MM.1S (cell line): ENCODE data around the gene GPR179.

ENCODE experiments used
- DNase-seq: peaks from one replicate; pipeline ENCODE4 v3.0.0-alpha.2; 2015
- H2AFZ ChIP-seq: fragments of 300-600 bp; sonication (generic); 2 replicates; pipeline ENCODE4 v1.6.0; 2016; ENCODE audit warnings: antibody characterized with exemption, low read length
- H3F3A ChIP-seq: fragments of 300-600 bp; sonication (generic); 2 replicates; pipeline ENCODE4 v1.6.1; 2016; ENCODE audit warnings: mild to moderate bottlenecking, antibody characterized with exemption, low read length, moderate library complexity, mixed read lengths; ENCODE audit not compliant: insufficient read depth
- H3K27ac ChIP-seq: fragments of 300-600 bp; sonication (generic); 2 replicates; pipeline ENCODE4 v1.5.1; 2016; ENCODE audit warnings: mild to moderate bottlenecking, low read length
- H3K27me3 ChIP-seq: fragments of 300-600 bp; sonication (generic); replicated peaks from 2 replicates; pipeline ENCODE4 v1.6.0; 2016; ENCODE audit warnings: low read length; ENCODE audit not compliant: insufficient read depth
- H3K36me3 ChIP-seq: fragments of 300-600 bp; sonication (generic); replicated peaks from 2 replicates; pipeline ENCODE4 v1.6.1; 2016; ENCODE audit warnings: mild to moderate bottlenecking, low read length, mixed read lengths; ENCODE audit not compliant: insufficient read depth
- H3K4me1 ChIP-seq: fragments of 300-600 bp; sonication (generic); 2 replicates; pipeline ENCODE4 v1.6.1; 2016; ENCODE audit warnings: low read length, mixed read lengths
- H3K4me2 ChIP-seq: fragments of 300-600 bp; sonication (generic); 2 replicates; pipeline ENCODE4 v1.6.0; 2016; ENCODE audit warnings: low read depth, low read length
- H3K4me3 ChIP-seq: fragments of 300-600 bp; sonication (generic); 2 replicates; pipeline ENCODE4 v1.5.1; 2016; ENCODE audit warnings: low read length, mixed read lengths
- H3K79me2 ChIP-seq: fragments of 300-600 bp; sonication (generic); 2 replicates; pipeline ENCODE4 v1.6.1; 2016; ENCODE audit warnings: mixed run types, low read length, mixed read lengths
- H3K9ac ChIP-seq: fragments of 300-600 bp; sonication (generic); 2 replicates; pipeline ENCODE4 v1.6.1; 2016; ENCODE audit warnings: low read length, mixed read lengths
- H3K9me2 ChIP-seq: fragments of 300-600 bp; sonication (generic); replicated peaks from 2 replicates; pipeline ENCODE4 v1.6.1; 2016; ENCODE audit warnings: mild to moderate bottlenecking, low read length, mixed read lengths; ENCODE audit not compliant: insufficient read depth
- H3K9me3 ChIP-seq: fragments of 300-600 bp; sonication (generic); replicated peaks from 2 replicates; pipeline ENCODE4 v1.6.1; 2016; ENCODE audit warnings: mild to moderate bottlenecking, low read length, mixed read lengths; ENCODE audit not compliant: insufficient read depth
- H4K20me1 ChIP-seq: fragments of 300-600 bp; sonication (generic); 2 replicates; pipeline ENCODE4 v1.6.1; 2016; ENCODE audit warnings: mild to moderate bottlenecking, low read length, moderate library complexity, mixed read lengths; ENCODE audit not compliant: insufficient read depth
- CTCF ChIP-seq: fragments of 300-600 bp; sonication (generic); IDR thresholded peaks from 2 replicates; pipeline ENCODE4 v1.5.1; 2016; ENCODE audit warnings: antibody characterized with exemption, low read length, mixed read lengths
- EZH2 ChIP-seq: fragments of 300-600 bp; sonication (generic); optimal IDR thresholded peaks from 2 replicates; pipeline ENCODE3; 2017; ENCODE audit warnings: low read depth, mild to moderate bottlenecking, antibody characterized with exemption, low read length, mixed read lengths
- EZH2phosphoT487 ChIP-seq: fragments of 300-600 bp; sonication (generic); IDR thresholded peaks from 2 replicates; pipeline ENCODE4 v1.6.1; 2018; ENCODE audit warnings: antibody characterized with exemption, low read length

GPR179 gene

GRCh38 chr17:38334480-38335364 is 9.0 kb downstream of the GPR179 start:
- H3K79me2 ChIP-seq = no peaks in the 10 kb centered on the region
- no peaks in the 10 kb centered on the region for H3K9me2 ChIP-seq
- H3K27me3 ChIP-seq = no peaks in the 10 kb centered on the region
- no peaks in the 10 kb centered on the region for H3K4me1 ChIP-seq
- H3K9me3 ChIP-seq = no peaks in the 10 kb centered on the region
- no peak overlapping the region for H3K4me2 ChIP-seq
- TF ChIP-seq EZH2 (no peak), CTCF (no peak), EZH2phosphoT487 (no peak)
- no peaks in the 10 kb centered on the region for H3K36me3 ChIP-seq
- H4K20me1 ChIP-seq = no peaks in the 10 kb centered on the region
- H3F3A ChIP-seq = no peaks in the 10 kb centered on the region
- no peak overlapping the region for H3K27ac ChIP-seq
- H3K4me3 ChIP-seq = no peak overlapping the region
- no peak overlapping the region for H3K9ac ChIP-seq
- no peak for DNase-seq
- no peak overlapping the region for H2AFZ ChIP-seq

- Histone ChIP-seq H3K79me2 (no peaks in the 10 kb centered on the region), H3K9me3 (no peaks in the 10 kb centered on the region), H3F3A (no peaks in the 10 kb centered on the region), H3K27ac (no peak overlapping the region), H3K4me1 (no peaks in the 10 kb centered on the region), H4K20me1 (no peaks in the 10 kb centered on the region), H3K36me3 (no peaks in the 10 kb centered on the region), H3K27me3 (no peaks in the 10 kb centered on the region), H3K4me3 (no peak overlapping the region), H3K4me2 (no peak overlapping the region), H3K9ac (no peak overlapping the region), H2AFZ (no peak overlapping the region), H3K9me2 (no peaks in the 10 kb centered on the region)
- TF ChIP-seq CTCF (peak; percentile 81), EZH2phosphoT487 (no peak)
- peak; percentile 38 for DNase-seq
Measured at GRCh38 chr17:38333635-38334295, 10.0 kb downstream of the GPR179 start.

DNA sequence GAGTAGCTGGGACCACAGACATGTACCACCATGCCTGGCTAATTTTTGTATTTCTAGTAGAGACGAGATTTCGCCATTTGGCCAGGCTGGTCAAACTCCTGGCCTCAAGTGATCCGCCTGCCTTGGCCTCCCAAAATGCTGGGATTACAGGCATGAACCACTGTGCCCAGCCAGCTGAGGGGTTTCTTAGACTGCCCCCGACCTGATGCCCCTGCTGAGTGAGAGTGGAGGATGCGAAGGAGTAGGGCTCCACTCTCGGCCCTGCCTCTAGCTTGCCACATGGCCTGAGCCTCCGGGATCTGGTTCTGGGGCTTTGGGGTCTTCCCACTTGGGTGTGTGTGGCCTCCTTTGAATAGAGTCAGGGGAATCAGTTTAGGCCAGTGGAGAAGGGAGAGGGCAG is 11.0 kb downstream of the GPR179 start:
- TF ChIP-seq EZH2 (no peak), CTCF (no peak), EZH2phosphoT487 (no peak)
- H4K20me1 ChIP-seq = no peaks in the 10 kb centered on the region
- no peak overlapping the region for H2AFZ ChIP-seq
- no peak for DNase-seq
- no peaks in the 10 kb centered on the region for H3K27me3 ChIP-seq
- H3K9ac ChIP-seq = no peak overlapping the region
- no peak overlapping the region for H3K4me2 ChIP-seq
- no peaks in the 10 kb centered on the region for H3K36me3 ChIP-seq
- no peaks in the 10 kb centered on the region for H3K4me1 ChIP-seq
- no peak overlapping the region for H3K4me3 ChIP-seq
- no peak overlapping the region for H3K27ac ChIP-seq
- no peaks in the 10 kb centered on the region for H3K9me3 ChIP-seq
- H3K9me2 ChIP-seq = no peaks in the 10 kb centered on the region
- no peaks in the 10 kb centered on the region for H3F3A ChIP-seq
- H3K79me2 ChIP-seq = no peaks in the 10 kb centered on the region
